ENCODE measurements around the gene HOXA5. TPM values are rescaled to one million over a fixed set of nuclear protein-coding genes. Genes with fewer than 3 reads are reported as not detected.

HOXA5 gene
- total and polyA plus RNA-seq, 8 donors, result 2.9 to 53.1 (median 10.7) TPM

DNA sequence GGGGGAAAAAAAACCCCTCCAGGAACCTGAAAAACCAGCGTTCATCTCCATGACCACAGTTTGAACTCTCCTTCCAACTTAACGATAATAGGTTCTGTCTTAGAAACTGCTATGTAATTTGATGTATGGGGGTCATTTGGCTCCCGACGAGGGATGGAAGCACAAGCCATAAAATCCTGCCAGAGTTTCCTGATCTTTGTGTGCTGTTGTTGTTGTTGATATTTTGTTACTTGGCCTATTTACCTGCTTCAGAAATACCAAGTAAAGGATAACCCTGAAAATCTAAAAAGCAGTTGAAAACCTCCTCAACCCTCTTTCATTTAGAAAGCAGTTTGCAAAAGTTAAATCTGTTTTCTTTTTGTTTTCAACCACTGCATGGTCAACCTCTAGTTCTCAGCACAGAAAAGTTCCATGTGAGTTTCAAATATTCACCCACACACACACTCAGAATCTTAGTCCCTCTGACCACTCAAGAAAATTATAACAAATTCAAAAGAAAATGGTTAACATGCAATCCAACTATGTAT, 31.7 kb downstream of the HOXA5 start:
- peak overlapping the region in 1 of 4 donors; percentile 54 for H3K4me3 ChIP-seq
- DNase-seq, result peak in 1 of 2 donors; percentile 72
- H3K36me3 ChIP-seq, result no peaks in the 10 kb centered on the region
- peaks cover 10 to 53% (median 27%) of the 10 kb centered on the region in 4 donors for H3K4me1 ChIP-seq
- no peaks in the 10 kb centered on the region for H3K9me3 ChIP-seq
- 38 to 55% (median 49%) methylated on average over 4 of the region's 4 CpGs for WGBS, 5 donors
- H3K27me3 ChIP-seq, result peaks cover 0 to 94% (median 46%) of the 10 kb centered on the region in 3 donors
- TF ChIP-seq, protein P1, sequence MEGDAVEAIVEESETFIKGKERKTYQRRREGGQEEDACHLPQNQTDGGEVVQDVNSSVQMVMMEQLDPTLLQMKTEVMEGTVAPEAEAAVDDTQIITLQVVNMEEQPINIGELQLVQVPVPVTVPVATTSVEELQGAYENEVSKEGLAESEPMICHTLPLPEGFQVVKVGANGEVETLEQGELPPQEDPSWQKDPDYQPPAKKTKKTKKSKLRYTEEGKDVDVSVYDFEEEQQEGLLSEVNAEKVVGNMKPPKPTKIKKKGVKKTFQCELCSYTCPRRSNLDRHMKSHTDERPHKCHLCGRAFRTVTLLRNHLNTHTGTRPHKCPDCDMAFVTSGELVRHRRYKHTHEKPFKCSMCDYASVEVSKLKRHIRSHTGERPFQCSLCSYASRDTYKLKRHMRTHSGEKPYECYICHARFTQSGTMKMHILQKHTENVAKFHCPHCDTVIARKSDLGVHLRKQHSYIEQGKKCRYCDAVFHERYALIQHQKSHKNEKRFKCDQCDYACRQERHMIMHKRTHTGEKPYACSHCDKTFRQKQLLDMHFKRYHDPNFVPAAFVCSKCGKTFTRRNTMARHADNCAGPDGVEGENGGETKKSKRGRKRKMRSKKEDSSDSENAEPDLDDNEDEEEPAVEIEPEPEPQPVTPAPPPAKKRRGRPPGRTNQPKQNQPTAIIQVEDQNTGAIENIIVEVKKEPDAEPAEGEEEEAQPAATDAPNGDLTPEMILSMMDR (IDR thresholded peaks at IDR 0.05), result no peak
- TF ChIP-seq POLR2AphosphoS5 (IDR thresholded peaks at IDR 0.05) (no peak), EP300 (IDR thresholded peaks at IDR 0.05) (no peak), POLR2A (IDR thresholded peaks at IDR 0.05) (no peak)
- intact Hi-C loops (cut with DNase I; ENCODE audit: low total_unique reads), result no loop called here
- H3K27ac ChIP-seq, result peak overlapping the region in 4 of 5 donors; percentile 92 to 99 (median 95)

DNA sequence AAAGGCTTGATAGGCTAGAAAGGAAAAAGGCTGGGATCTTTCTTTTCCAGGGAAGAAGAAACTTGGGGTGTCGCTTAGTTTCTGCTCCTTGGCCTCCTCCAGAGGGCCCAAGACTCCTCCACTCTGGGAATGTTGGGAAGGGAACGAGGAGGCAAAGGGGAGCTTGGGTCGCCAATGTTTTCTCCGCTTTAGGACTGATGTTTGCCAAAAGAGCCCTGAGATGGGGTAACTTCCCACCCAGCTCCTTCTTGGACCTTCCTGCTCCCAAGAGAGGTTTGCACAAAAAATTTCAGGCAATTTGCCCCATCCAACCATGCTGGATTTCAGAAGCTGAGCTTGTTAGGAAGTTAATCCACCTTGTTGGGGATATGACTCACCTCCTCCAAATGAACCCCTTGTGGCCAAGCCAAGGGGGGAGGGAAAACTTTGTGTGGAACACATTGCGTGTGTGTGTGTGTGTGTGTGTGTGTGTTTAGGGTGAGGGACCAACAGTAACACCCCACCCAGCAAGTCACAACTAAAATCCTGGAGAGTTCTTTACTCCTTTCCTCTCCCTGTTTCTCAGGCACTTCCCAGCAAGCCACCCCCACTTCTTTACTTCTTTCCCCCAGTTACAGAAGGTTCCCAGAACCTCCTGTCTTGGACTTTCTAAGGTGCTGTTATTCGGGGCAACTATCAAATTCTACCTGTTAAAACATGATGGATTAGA, 32.3 kb downstream of the HOXA5 start:
- no peak for TF ChIP-seq POLR2A (IDR thresholded peaks at IDR 0.05)
- TF ChIP-seq POLR2AphosphoS5 (IDR thresholded peaks at IDR 0.05), result peak in 2 of 3 donors; percentile 42 to 70
- no peaks in the 10 kb centered on the region for H3K36me3 ChIP-seq
- DNase-seq, result peak in 1 of 2 donors; percentile 76
- peaks cover 10 to 58% (median 27%) of the 10 kb centered on the region in 4 donors for H3K4me1 ChIP-seq
- peak overlapping the region; percentile 76 to 99 (median 94) for H3K27ac ChIP-seq
- H3K4me3 ChIP-seq, result peak overlapping the region; percentile 21 to 30 (median 24)
- intact Hi-C loops (cut with DNase I; ENCODE audit: low total_unique reads), result no loop called here
- H3K9me3 ChIP-seq, result peaks cover 0 to 4% (median 0%) of the 10 kb centered on the region in 4 donors
- H3K27me3 ChIP-seq, result peaks cover 5 to 94% (median 53%) of the 10 kb centered on the region in 3 donors
- 32 to 51% (median 43%) methylated on average over 5 to 6 of the region's 6 CpGs for WGBS, 5 donors

DNA sequence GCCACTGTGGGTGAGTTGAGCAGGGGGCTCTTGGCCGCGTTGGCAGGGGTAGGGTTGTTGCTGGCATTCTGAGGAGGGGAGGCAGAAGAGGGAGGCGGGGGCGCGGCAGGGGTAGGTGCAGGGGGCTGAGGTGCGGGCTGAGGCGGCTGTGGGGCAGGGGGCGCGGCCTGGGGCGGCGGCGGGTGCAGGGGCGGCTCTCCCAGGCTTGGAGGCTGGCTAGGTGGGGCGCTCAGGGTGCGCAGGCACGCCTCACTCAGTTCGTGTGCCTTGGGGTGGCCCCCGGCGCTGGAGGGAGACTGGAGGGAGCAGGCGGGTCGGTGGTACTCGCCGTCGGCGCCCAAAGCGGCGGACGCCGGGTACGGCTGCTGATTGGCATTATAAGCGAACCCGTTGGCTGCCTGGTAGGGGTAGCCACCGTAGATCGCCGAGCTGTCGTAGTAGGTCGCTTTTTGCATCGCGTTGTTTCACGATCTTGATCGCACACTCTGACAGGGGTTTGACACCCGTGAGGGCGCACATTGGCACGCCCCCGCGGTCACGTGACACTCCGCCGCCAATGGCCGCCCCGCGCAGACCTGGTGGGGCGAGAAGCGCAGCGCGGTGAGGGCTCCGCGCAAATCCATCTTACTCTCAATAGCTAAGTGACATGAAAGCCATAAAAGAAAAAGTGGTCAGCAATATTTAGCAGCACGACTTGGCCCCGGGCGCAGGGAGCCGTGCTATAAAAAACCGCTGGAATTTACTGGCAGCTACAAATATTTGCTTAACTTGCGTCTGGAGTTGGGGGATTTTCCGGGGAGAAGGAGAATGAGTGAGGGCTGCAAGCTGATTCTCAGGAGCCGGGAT, 33.1 kb downstream of the HOXA5 start:
- Histone ChIP-seq H3K4me1 (peaks cover 10 to 66% (median 30%) of the 10 kb centered on the region in 4 donors), H3K27ac (peak overlapping the region; percentile 76 to 99 (median 94)), H3K27me3 (peaks cover 6 to 94% (median 52%) of the 10 kb centered on the region in 3 donors), H3K9me3 (peaks cover 0 to 4% (median 0%) of the 10 kb centered on the region in 4 donors), H3K4me3 (peak overlapping the region; percentile 21 to 30 (median 24)), H3K36me3 (no peaks in the 10 kb centered on the region)
- peak in 2 of 3 donors; percentile 22 to 44 for TF ChIP-seq POLR2AphosphoS5 (IDR thresholded peaks at IDR 0.05)
- TF ChIP-seq, protein P1 (IDR thresholded peaks at IDR 0.05), result no peak
- no peak for TF ChIP-seq POLR2A (IDR thresholded peaks at IDR 0.05)
- no peak for TF ChIP-seq EP300 (IDR thresholded peaks at IDR 0.05)
- intact Hi-C loops (cut with DNase I; ENCODE audit: low total_unique reads), result no loop called here
- peak in 1 of 2 donors; percentile 94 for DNase-seq
- 24 to 41% (median 32%) methylated on average over 49 to 66 of the region's 66 CpGs for WGBS, 5 donors

DNA sequence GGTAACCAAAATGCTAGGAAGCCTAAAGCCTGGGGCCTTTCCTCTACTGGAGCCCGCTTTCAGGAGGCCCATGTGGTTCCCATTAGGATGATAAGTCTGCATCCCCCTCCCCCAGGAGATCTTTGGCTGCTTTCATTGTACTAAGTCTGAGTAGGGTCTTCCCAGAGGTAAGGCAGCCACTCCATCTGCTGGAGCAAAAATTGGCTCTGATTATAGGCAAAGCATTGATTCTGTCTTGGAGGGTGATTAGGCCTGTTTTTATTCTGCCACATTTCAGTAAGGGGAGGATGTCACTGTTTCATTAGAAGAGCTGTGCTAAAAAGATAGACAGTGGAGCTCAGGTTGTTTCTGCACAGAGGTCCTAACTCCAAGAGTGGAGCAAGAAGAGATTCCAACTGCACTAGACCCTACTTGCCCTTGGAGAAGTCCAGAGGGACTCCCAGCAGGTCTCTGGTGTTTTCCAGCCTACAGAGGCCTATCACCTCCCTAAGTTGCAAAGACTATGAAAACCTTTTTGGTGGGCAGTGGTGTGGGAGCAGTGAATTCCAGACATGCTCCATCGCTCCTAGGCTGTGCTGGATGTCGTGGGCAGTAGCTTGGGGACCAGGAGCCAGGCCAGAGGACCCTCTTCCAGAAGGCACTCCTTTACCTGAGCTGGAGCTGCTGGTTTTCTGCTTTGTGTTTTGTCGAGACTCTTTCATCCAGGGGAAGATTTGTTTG, 33.9 kb downstream of the HOXA5 start:
- TF ChIP-seq POLR2AphosphoS5 (IDR thresholded peaks at IDR 0.05) (no peak), EP300 (IDR thresholded peaks at IDR 0.05) (no peak)
- Histone ChIP-seq H3K27me3 (peaks cover 6 to 95% (median 46%) of the 10 kb centered on the region in 3 donors), H3K4me1 (peaks cover 10 to 74% (median 34%) of the 10 kb centered on the region in 4 donors)

More for the DNA sequence above, 33.9 kb downstream of the HOXA5 start:
- Histone ChIP-seq H3K36me3 (no peaks in the 10 kb centered on the region), H3K4me3 (peak overlapping the region in 3 of 4 donors; percentile 22 to 30 (median 27)), H3K9me3 (peaks cover 0 to 4% (median 0%) of the 10 kb centered on the region in 4 donors), H3K27ac (peak overlapping the region; percentile 89 to 99 (median 94))
- WGBS, 5 donors, result 67 to 87% (median 76%) methylated on average over 2 to 4 of the region's 4 CpGs
- DNase-seq, result peak in 1 of 2 donors; percentile 71
- intact Hi-C loops (cut with DNase I; ENCODE audit: low total_unique reads), result no loop called here
